ENCODE measurements around the gene SLC6A19.

The SLC6A19 gene

GRCh38 chr5:1205255-1206180, 4.1 kb downstream of the SLC6A19 start:
- H3K4me3 ChIP-seq: no peak overlapping the region
- H3K27ac ChIP-seq: no peak overlapping the region

- H3K27ac ChIP-seq: no peak overlapping the region
- H3K4me3 ChIP-seq: no peak overlapping the region
These were observed 5.4 kb downstream of the SLC6A19 start for GRCh38 chr5:1206521-1207412.

GRCh38 chr5:1207555-1207954, 6.2 kb downstream of the SLC6A19 start:
- Histone ChIP-seq H3K4me3 (no peak overlapping the region), H3K27ac (no peak overlapping the region)

GRCh38 chr5:1208221-1208742, 6.9 kb downstream of the SLC6A19 start:
- H3K4me3 ChIP-seq: no peak overlapping the region
- no peak overlapping the region for H3K27ac ChIP-seq

GRCh38 chr5:1208743-1209488, 7.5 kb downstream of the SLC6A19 start:
- Histone ChIP-seq H3K27ac (no peak overlapping the region), H3K4me3 (no peak overlapping the region)

GRCh38 chr5:1209489-1209852, 8.1 kb downstream of the SLC6A19 start:
- no peak overlapping the region for H3K4me3 ChIP-seq
- H3K27ac ChIP-seq: no peak overlapping the region

- H3K4me3 ChIP-seq: no peak overlapping the region
- no peak overlapping the region for H3K27ac ChIP-seq
These were observed 8.7 kb downstream of the SLC6A19 start for GRCh38 chr5:1209896-1210776.

- Histone ChIP-seq H3K27ac (no peak overlapping the region), H3K4me3 (no peak overlapping the region)
These were observed 9.4 kb downstream of the SLC6A19 start for GRCh38 chr5:1210832-1211251.

GRCh38 chr5:1211701-1212100, 10.3 kb downstream of the SLC6A19 start:
- no peak overlapping the region for H3K4me3 ChIP-seq
- H3K27ac ChIP-seq: no peak overlapping the region

GRCh38 chr5:1212271-1212670, 10.9 kb downstream of the SLC6A19 start:
- Histone ChIP-seq H3K4me3 (no peak overlapping the region), H3K27ac (no peak overlapping the region)

- Histone ChIP-seq H3K27ac (no peak overlapping the region), H3K4me3 (no peak overlapping the region)
These were observed 11.5 kb downstream of the SLC6A19 start for GRCh38 chr5:1212881-1213280.

GRCh38 chr5:1213508-1214162, 12.2 kb downstream of the SLC6A19 start:
- no peak overlapping the region for H3K4me3 ChIP-seq
- no peak overlapping the region for H3K27ac ChIP-seq

GRCh38 chr5:1214163-1214935, 13.0 kb downstream of the SLC6A19 start:
- H3K27ac ChIP-seq: no peak overlapping the region
- no peak overlapping the region for H3K4me3 ChIP-seq

GRCh38 chr5:1214936-1215220, 13.5 kb downstream of the SLC6A19 start:
- no peak overlapping the region for H3K27ac ChIP-seq
- H3K4me3 ChIP-seq: no peak overlapping the region

- H3K27ac ChIP-seq: no peak overlapping the region
- H3K4me3 ChIP-seq: no peak overlapping the region
These were observed 14.1 kb downstream of the SLC6A19 start for GRCh38 chr5:1215320-1216096.

- Histone ChIP-seq H3K4me3 (no peak overlapping the region), H3K27ac (no peak overlapping the region)
These were observed 15.0 kb downstream of the SLC6A19 start for GRCh38 chr5:1216211-1216917.

- H3K27ac ChIP-seq: no peak overlapping the region
- no peak overlapping the region for H3K4me3 ChIP-seq
These were observed 15.5 kb downstream of the SLC6A19 start for GRCh38 chr5:1216918-1217295.

Measured in skin epidermis (tissue), 12 donors.